ENCODE data around the gene KCNMA1. TPM values are rescaled to one million over a fixed set of nuclear protein-coding genes. Genes with fewer than 3 reads are reported as not detected.
A peak's percentile ranks its signal among the peaks of the same experiment; 100 is the strongest.

KCNMA1 gene
- total RNA-seq, 3 donors from 2014 or later (not counting 1 experiment from before 2014, with no cell fraction given): 0.40 to 1.8 (median 0.63) TPM

DNA sequence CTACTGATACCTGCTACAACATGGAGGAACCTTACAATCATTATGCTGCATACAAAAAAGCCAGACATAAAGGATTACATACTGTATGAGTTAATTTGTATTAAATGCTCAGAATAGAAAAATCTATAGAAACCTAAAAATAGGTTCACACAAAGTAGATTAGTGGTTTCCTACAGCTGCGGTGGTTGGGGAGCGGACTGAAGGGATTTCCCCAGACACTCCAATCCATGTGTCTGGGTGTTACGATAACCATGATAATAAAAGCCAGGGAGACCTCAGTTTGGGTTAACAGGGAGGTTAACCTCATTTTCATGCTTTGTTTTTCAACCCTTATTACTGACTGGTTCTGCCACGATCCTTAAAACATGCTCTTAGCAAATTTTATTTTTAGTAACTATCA, 355.9 kb downstream of the KCNMA1 start:
- H3K4me1 Mint-ChIP-seq: peaks cover 20 to 30% of the 10 kb centered on the region in 2 donors

DNA sequence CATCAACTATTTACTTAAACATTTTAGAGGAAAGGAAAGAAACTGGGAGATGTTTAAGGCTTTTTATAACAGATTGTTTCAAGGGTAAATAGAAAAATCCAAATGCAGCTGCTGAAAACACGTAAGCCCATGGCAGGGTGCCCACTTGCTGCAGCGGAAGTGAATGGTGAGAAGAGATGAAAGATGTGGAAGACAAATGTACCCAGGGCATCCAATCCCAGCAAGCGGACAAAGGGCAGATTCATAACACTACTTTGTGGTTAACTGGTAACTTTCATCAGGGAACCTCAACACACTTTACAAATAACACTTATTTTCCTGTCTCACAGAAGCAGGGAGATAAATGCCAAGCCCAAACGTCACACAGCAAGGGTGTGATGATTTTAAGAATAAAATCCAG, 358.4 kb downstream of the KCNMA1 start:
- TF ChIP-seq, protein P1, sequence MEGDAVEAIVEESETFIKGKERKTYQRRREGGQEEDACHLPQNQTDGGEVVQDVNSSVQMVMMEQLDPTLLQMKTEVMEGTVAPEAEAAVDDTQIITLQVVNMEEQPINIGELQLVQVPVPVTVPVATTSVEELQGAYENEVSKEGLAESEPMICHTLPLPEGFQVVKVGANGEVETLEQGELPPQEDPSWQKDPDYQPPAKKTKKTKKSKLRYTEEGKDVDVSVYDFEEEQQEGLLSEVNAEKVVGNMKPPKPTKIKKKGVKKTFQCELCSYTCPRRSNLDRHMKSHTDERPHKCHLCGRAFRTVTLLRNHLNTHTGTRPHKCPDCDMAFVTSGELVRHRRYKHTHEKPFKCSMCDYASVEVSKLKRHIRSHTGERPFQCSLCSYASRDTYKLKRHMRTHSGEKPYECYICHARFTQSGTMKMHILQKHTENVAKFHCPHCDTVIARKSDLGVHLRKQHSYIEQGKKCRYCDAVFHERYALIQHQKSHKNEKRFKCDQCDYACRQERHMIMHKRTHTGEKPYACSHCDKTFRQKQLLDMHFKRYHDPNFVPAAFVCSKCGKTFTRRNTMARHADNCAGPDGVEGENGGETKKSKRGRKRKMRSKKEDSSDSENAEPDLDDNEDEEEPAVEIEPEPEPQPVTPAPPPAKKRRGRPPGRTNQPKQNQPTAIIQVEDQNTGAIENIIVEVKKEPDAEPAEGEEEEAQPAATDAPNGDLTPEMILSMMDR (IDR thresholded peaks at IDR 0.05): no peak
- H3K4me3 Mint-ChIP-seq: peak overlapping the region; percentile 49
- H3K4me1 Mint-ChIP-seq: peaks cover 20 to 30% of the 10 kb centered on the region in 2 donors
- no peaks in the 10 kb centered on the region for H3K36me3 ChIP-seq (ENCODE audit: control insufficient read depth, insufficient read depth, low read length)
- ATAC-seq (peak in 1 of 3 donors; percentile 60), DNase-seq (peak in 1 of 2 donors; percentile 67)
- H3K9me3 Mint-ChIP-seq: no peaks in the 10 kb centered on the region
- H3K9me3 ChIP-seq (ENCODE audit: control insufficient read depth, insufficient read depth, low read length): no peaks in the 10 kb centered on the region
- peaks cover 14 to 52% of the 10 kb centered on the region in 2 donors for H3K27me3 Mint-ChIP-seq (ENCODE audit: low read depth in 2 of 2)
- no peak overlapping the region for H3K4me3 ChIP-seq (ENCODE audit: low read length)
- intact Hi-C loops (cut with micrococcal nuclease): no loop called here
- peaks cover 16% of the 10 kb centered on the region for H3K4me1 ChIP-seq (ENCODE audit: control insufficient read depth, insufficient read depth, low read length)
- 49% methylated on average over 4 of the region's 4 CpGs for WGBS (ENCODE audit: insufficient coverage)
- no peak overlapping the region for H3K27ac Mint-ChIP-seq
- no peaks in the 10 kb centered on the region for H3K36me3 Mint-ChIP-seq
- H3K27ac ChIP-seq (ENCODE audit: low read length): no peak overlapping the region
- peaks cover 3% of the 10 kb centered on the region for H3K27me3 ChIP-seq (ENCODE audit: control insufficient read depth, insufficient read depth, low read length)

More for the DNA sequence above, 355.9 kb downstream of the KCNMA1 start:
- peak in 2 of 3 donors; percentile 21 to 84 for ATAC-seq
- no peak overlapping the region for H3K27ac ChIP-seq (ENCODE audit: low read length)
- peaks cover 16% of the 10 kb centered on the region for H3K4me1 ChIP-seq (ENCODE audit: control insufficient read depth, insufficient read depth, low read length)
- H3K4me3 ChIP-seq (ENCODE audit: low read length): no peak overlapping the region
- TF ChIP-seq, protein P1 (IDR thresholded peaks at IDR 0.05): no peak
- intact Hi-C loops (cut with micrococcal nuclease): no loop called here
- no peak overlapping the region for H3K27ac Mint-ChIP-seq
- no peak overlapping the region for H3K4me3 Mint-ChIP-seq
- H3K9me3 Mint-ChIP-seq: no peaks in the 10 kb centered on the region
- WGBS (ENCODE audit: insufficient coverage): 0% methylated on average over 4 of the region's 4 CpGs
- peak in 1 of 2 donors; percentile 48 for DNase-seq
- no peaks in the 10 kb centered on the region for H3K36me3 Mint-ChIP-seq
- no peaks in the 10 kb centered on the region for H3K36me3 ChIP-seq (ENCODE audit: control insufficient read depth, insufficient read depth, low read length)
- peaks cover 15 to 68% of the 10 kb centered on the region in 2 donors for H3K27me3 Mint-ChIP-seq (ENCODE audit: low read depth in 2 of 2)
- H3K27me3 ChIP-seq (ENCODE audit: control insufficient read depth, insufficient read depth, low read length): peaks cover 3% of the 10 kb centered on the region
- no peaks in the 10 kb centered on the region for H3K9me3 ChIP-seq (ENCODE audit: control insufficient read depth, insufficient read depth, low read length)

DNA sequence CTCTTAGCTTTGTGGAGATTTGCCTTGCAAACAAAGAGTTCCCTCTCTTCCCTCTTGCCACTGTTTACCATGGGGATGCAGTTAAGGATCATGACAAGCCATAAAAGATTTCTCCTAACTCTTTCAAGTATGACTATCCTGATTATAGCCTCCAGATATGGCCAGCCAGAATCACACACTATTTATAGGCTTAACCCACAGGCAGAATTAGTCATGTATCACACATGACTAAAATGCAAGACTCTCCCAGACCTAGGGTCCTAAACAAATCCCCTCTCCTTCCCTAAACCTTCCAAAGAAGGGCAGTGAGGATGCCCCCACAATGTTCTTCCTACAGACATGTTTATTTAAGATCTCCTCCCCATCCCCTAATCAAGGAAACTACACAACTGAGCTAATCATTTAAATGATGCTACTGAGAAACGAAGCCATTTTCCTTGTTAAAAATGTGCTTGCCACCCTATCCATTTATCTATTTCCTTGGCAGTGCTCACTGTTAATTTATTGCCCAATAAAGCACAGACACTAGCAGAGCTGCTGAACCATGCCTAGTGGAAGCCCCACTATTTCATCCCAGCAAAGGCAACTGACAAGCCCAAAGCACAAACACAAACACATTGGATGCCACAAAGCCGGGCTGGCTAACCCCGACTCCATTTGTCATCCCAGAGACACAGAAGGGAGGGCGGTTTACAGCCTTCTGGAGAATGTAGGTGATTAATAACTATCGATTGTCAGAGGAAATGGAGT, 363.4 kb downstream of the KCNMA1 start:
- Histone ChIP-seq H3K4me3 (ENCODE audit: low read length) (no peak overlapping the region), H3K4me1 (ENCODE audit: control insufficient read depth, insufficient read depth, low read length) (no peaks in the 10 kb centered on the region), H3K27me3 (ENCODE audit: control insufficient read depth, insufficient read depth, low read length) (no peaks in the 10 kb centered on the region), H3K27ac (ENCODE audit: low read length) (no peak overlapping the region), H3K36me3 (ENCODE audit: control insufficient read depth, insufficient read depth, low read length) (no peaks in the 10 kb centered on the region), H3K9me3 (ENCODE audit: control insufficient read depth, insufficient read depth, low read length) (no peaks in the 10 kb centered on the region)
- Mint-ChIP-seq H3K9me3 (no peaks in the 10 kb centered on the region), H3K4me1 (peaks cover 5 to 19% of the 10 kb centered on the region in 2 donors), H3K27me3 (ENCODE audit: low read depth in 2 of 2) (peaks cover 9 to 28% of the 10 kb centered on the region in 2 donors), H3K36me3 (no peaks in the 10 kb centered on the region), H3K27ac (no peak overlapping the region), H3K4me3 (no peak overlapping the region)
- TF ChIP-seq, protein P1 (IDR thresholded peaks at IDR 0.05): no peak
- no peak for DNase-seq
- intact Hi-C loops (cut with micrococcal nuclease): no loop called here
- WGBS (ENCODE audit: insufficient coverage): 84% methylated on average over 5 of the region's 5 CpGs
- no peak for ATAC-seq
